ENCODE measurements around the gene ERC2.

Gene ERC2

DNA sequence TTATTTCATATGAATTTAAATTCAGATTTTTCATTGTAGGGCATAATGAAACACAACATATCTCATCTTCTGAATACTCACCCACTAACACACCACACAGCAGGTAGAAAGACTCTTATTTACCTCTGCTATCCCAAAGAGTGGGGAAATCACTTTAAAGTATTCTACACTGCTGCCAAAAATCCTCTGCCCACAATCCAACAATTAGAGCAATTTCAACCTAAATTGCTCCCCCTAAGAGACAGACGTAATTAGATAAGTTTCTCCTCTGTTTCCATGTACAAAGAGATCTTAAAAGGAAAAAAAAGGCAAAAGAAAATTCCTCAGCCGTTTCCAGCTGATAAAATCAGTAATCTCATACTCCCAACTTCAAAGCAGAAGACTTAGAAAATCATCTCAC is 331.8 kb downstream of the ERC2 start:
- Histone ChIP-seq H4K91ac (ENCODE audit: low read depth, low read length) (no peak overlapping the region), H3K18ac (ENCODE audit: low read length) (no peak overlapping the region), H2BK12ac (ENCODE audit: low read length) (no peak overlapping the region), H2AK5ac (ENCODE audit: low read length) (no peak overlapping the region), H3K79me2 (ENCODE audit: control insufficient read depth, insufficient read depth, low read length, poor library complexity) (no peaks in the 10 kb centered on the region), H2AFZ (ENCODE audit: insufficient read depth, low read length, poor library complexity) (no peak overlapping the region), H3K9ac (ENCODE audit: low read length) (no peak overlapping the region), H3K9me3 (ENCODE audit: insufficient read depth, low read depth, low read length) (no peaks in the 10 kb centered on the region), H3K36me3 (ENCODE audit: control insufficient read depth in 1 of 2, insufficient read depth in 2 of 2, low read length in 2 of 2) (no peaks in the 10 kb centered on the region), H3K27ac (ENCODE audit: low read depth, low read length) (no peak overlapping the region), H3K4me1 (ENCODE audit: control insufficient read depth in 1 of 2, insufficient read depth in 2 of 2, low read length in 2 of 2) (peaks cover 0 to 3% of the 10 kb centered on the region in 2 experiments), H3K79me1 (ENCODE audit: low read length) (peaks cover 4% of the 10 kb centered on the region), H2BK5ac (ENCODE audit: low read depth, low read length, poor library complexity) (no peak overlapping the region), H4K12ac (ENCODE audit: low read depth, low read length) (no peak overlapping the region), H3K14ac (ENCODE audit: low read length) (no peak overlapping the region), H3K27me3 (ENCODE audit: insufficient read depth, low read length) (no peaks in the 10 kb centered on the region), H4K8ac (ENCODE audit: low read depth, low read length) (no peak overlapping the region), H3K4me3 (ENCODE audit: low read depth, low read length) (no peak overlapping the region), H2BK120ac (ENCODE audit: insufficient read depth, low read length, poor library complexity) (no peak overlapping the region), H3K4ac (ENCODE audit: low read depth, low read length) (no peak overlapping the region), H3K23ac (ENCODE audit: low read length) (no peak overlapping the region), H3K4me2 (ENCODE audit: low read length) (no peak overlapping the region)
- no CpG with 5 or more reads among the region's 2 CpGs for WGBS (ENCODE audit: extremely low coverage, insufficient coverage, insufficient read length)
- no peak for DNase-seq

GRCh38 chr3:56135941-56136340 is 332.3 kb downstream of the ERC2 start:
- Histone ChIP-seq H3K18ac (ENCODE audit: low read length) (no peak overlapping the region), H3K27ac (ENCODE audit: low read depth, low read length) (peak overlapping the region; percentile 31), H3K9ac (ENCODE audit: low read length) (no peak overlapping the region), H2AFZ (ENCODE audit: insufficient read depth, low read length, poor library complexity) (no peak overlapping the region), H3K14ac (ENCODE audit: low read length) (no peak overlapping the region), H2BK120ac (ENCODE audit: insufficient read depth, low read length, poor library complexity) (peak overlapping the region; percentile 37), H3K23ac (ENCODE audit: low read length) (no peak overlapping the region), H3K4me1 (ENCODE audit: control insufficient read depth in 1 of 2, insufficient read depth in 2 of 2, low read length in 2 of 2) (peaks cover 0 to 3% of the 10 kb centered on the region in 2 experiments), H3K4ac (ENCODE audit: low read depth, low read length) (peak overlapping the region; percentile 10), H4K8ac (ENCODE audit: low read depth, low read length) (no peak overlapping the region), H2BK12ac (ENCODE audit: low read length) (peak overlapping the region; percentile 33), H4K12ac (ENCODE audit: low read depth, low read length) (no peak overlapping the region), H3K4me2 (ENCODE audit: low read length) (no peak overlapping the region), H2AK5ac (ENCODE audit: low read length) (no peak overlapping the region), H3K36me3 (ENCODE audit: control insufficient read depth in 1 of 2, insufficient read depth in 2 of 2, low read length in 2 of 2) (no peaks in the 10 kb centered on the region), H3K27me3 (ENCODE audit: insufficient read depth, low read length) (no peaks in the 10 kb centered on the region), H3K79me1 (ENCODE audit: low read length) (peaks cover 4% of the 10 kb centered on the region), H3K9me3 (ENCODE audit: insufficient read depth, low read depth, low read length) (no peaks in the 10 kb centered on the region), H3K79me2 (ENCODE audit: control insufficient read depth, insufficient read depth, low read length, poor library complexity) (no peaks in the 10 kb centered on the region), H3K4me3 (ENCODE audit: low read depth, low read length) (no peak overlapping the region), H2BK5ac (ENCODE audit: low read depth, low read length, poor library complexity) (no peak overlapping the region), H4K91ac (ENCODE audit: low read depth, low read length) (no peak overlapping the region)
- no peak for DNase-seq
- WGBS (ENCODE audit: extremely low coverage, insufficient coverage, insufficient read length), result no CpG with 5 or more reads among the region's 4 CpGs

GRCh38 chr3:56133423-56133822 is 334.8 kb downstream of the ERC2 start:
- no peak overlapping the region for H4K12ac ChIP-seq (ENCODE audit: low read depth, low read length)
- H2AFZ ChIP-seq (ENCODE audit: insufficient read depth, low read length, poor library complexity), result no peak overlapping the region
- H3K79me1 ChIP-seq (ENCODE audit: low read length), result peaks cover 7% of the 10 kb centered on the region
- no peak overlapping the region for H3K4ac ChIP-seq (ENCODE audit: low read depth, low read length)
- H3K4me1 ChIP-seq (ENCODE audit: control insufficient read depth in 1 of 2, insufficient read depth in 2 of 2, low read length in 2 of 2), result peaks cover 0 to 6% of the 10 kb centered on the region in 2 experiments
- WGBS (ENCODE audit: extremely low coverage, insufficient coverage, insufficient read length), result no CpG with 5 or more reads among the region's 2 CpGs
- no peak overlapping the region for H3K23ac ChIP-seq (ENCODE audit: low read length)
- H3K9me3 ChIP-seq (ENCODE audit: insufficient read depth, low read depth, low read length), result no peaks in the 10 kb centered on the region
- no peaks in the 10 kb centered on the region for H3K79me2 ChIP-seq (ENCODE audit: control insufficient read depth, insufficient read depth, low read length, poor library complexity)
- no peak overlapping the region for H4K91ac ChIP-seq (ENCODE audit: low read depth, low read length)
- H2AK5ac ChIP-seq (ENCODE audit: low read length), result no peak overlapping the region
- no peak overlapping the region for H3K9ac ChIP-seq (ENCODE audit: low read length)
- H3K27me3 ChIP-seq (ENCODE audit: insufficient read depth, low read length), result no peaks in the 10 kb centered on the region
- no peak overlapping the region for H3K4me3 ChIP-seq (ENCODE audit: low read depth, low read length)
- H3K4me2 ChIP-seq (ENCODE audit: low read length), result no peak overlapping the region
- H2BK12ac ChIP-seq (ENCODE audit: low read length), result peak overlapping the region; percentile 70
- peak overlapping the region; percentile 44 for H3K14ac ChIP-seq (ENCODE audit: low read length)
- H2BK120ac ChIP-seq (ENCODE audit: insufficient read depth, low read length, poor library complexity), result no peak overlapping the region
- H3K27ac ChIP-seq (ENCODE audit: low read depth, low read length), result no peak overlapping the region
- no peak overlapping the region for H3K18ac ChIP-seq (ENCODE audit: low read length)
- H2BK5ac ChIP-seq (ENCODE audit: low read depth, low read length, poor library complexity), result no peak overlapping the region
- DNase-seq, result no peak
- H4K8ac ChIP-seq (ENCODE audit: low read depth, low read length), result no peak overlapping the region
- H3K36me3 ChIP-seq (ENCODE audit: control insufficient read depth in 1 of 2, insufficient read depth in 2 of 2, low read length in 2 of 2), result no peaks in the 10 kb centered on the region

GRCh38 chr3:56132762-56133161 is 335.5 kb downstream of the ERC2 start:
- Histone ChIP-seq H2BK120ac (ENCODE audit: insufficient read depth, low read length, poor library complexity) (peak overlapping the region; percentile 46), H3K9ac (ENCODE audit: low read length) (no peak overlapping the region), H3K4me2 (ENCODE audit: low read length) (no peak overlapping the region), H3K9me3 (ENCODE audit: insufficient read depth, low read depth, low read length) (no peaks in the 10 kb centered on the region), H3K4me1 (ENCODE audit: control insufficient read depth in 1 of 2, insufficient read depth in 2 of 2, low read length in 2 of 2) (peaks cover 0 to 6% of the 10 kb centered on the region in 2 experiments), H3K18ac (ENCODE audit: low read length) (no peak overlapping the region), H2BK5ac (ENCODE audit: low read depth, low read length, poor library complexity) (no peak overlapping the region), H2AFZ (ENCODE audit: insufficient read depth, low read length, poor library complexity) (no peak overlapping the region), H2AK5ac (ENCODE audit: low read length) (no peak overlapping the region), H3K14ac (ENCODE audit: low read length) (no peak overlapping the region), H3K27me3 (ENCODE audit: insufficient read depth, low read length) (no peaks in the 10 kb centered on the region), H3K27ac (ENCODE audit: low read depth, low read length) (no peak overlapping the region), H4K12ac (ENCODE audit: low read depth, low read length) (no peak overlapping the region), H3K23ac (ENCODE audit: low read length) (no peak overlapping the region), H3K79me2 (ENCODE audit: control insufficient read depth, insufficient read depth, low read length, poor library complexity) (no peaks in the 10 kb centered on the region), H3K4ac (ENCODE audit: low read depth, low read length) (no peak overlapping the region), H3K36me3 (ENCODE audit: control insufficient read depth in 1 of 2, insufficient read depth in 2 of 2, low read length in 2 of 2) (no peaks in the 10 kb centered on the region), H3K79me1 (ENCODE audit: low read length) (peaks cover 7% of the 10 kb centered on the region), H3K4me3 (ENCODE audit: low read depth, low read length) (no peak overlapping the region), H4K8ac (ENCODE audit: low read depth, low read length) (no peak overlapping the region), H4K91ac (ENCODE audit: low read depth, low read length) (no peak overlapping the region), H2BK12ac (ENCODE audit: low read length) (no peak overlapping the region)
- no peak for DNase-seq
- no CpG with 5 or more reads among the region's 3 CpGs for WGBS (ENCODE audit: extremely low coverage, insufficient coverage, insufficient read length)
